Measurements from ENCODE around the gene SUSD3.

GRCh38 chr9:93083592-93084470 is 25.3 kb downstream of the SUSD3 start:
- TF ChIP-seq, protein P1, sequence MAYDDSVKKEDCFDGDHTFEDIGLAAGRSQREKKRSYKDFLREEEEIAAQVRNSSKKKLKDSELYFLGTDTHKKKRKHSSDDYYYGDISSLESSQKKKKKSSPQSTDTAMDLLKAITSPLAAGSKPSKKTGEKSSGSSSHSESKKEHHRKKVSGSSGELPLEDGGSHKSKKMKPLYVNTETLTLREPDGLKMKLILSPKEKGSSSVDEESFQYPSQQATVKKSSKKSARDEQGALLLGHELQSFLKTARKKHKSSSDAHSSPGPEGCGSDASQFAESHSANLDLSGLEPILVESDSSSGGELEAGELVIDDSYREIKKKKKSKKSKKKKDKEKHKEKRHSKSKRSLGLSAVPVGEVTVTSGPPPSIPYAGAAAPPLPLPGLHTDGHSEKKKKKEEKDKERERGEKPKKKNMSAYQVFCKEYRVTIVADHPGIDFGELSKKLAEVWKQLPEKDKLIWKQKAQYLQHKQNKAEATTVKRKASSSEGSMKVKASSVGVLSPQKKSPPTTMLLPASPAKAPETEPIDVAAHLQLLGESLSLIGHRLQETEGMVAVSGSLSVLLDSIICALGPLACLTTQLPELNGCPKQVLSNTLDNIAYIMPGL (CRISPR knock-in tag; IDR thresholded peaks at IDR 0.05), result no peak
- TF ChIP-seq CTCF (IDR thresholded peaks at IDR 0.05) (no peak), GRHL2 (CRISPR knock-in tag; IDR thresholded peaks at IDR 0.05; ENCODE audit: insufficient replicate concordance, severe bottlenecking) (no peak), CREM (CRISPR knock-in tag; IDR thresholded peaks at IDR 0.05) (no peak), JAZF1 (CRISPR knock-in tag; IDR thresholded peaks at IDR 0.05) (no peak)
